ENCODE results near the gene ECSCR. TPM values are rescaled to one million over a fixed set of nuclear protein-coding genes. Genes with fewer than 3 reads are reported as not detected.

The ECSCR gene
- total and polyA plus RNA-seq, 10 of the 15 experiments (the other 5 are each of a cell fraction or from before 2014, with no cell fraction given) = 0.15 to 0.83 (median 0.23) TPM; not detected in 3

DNA sequence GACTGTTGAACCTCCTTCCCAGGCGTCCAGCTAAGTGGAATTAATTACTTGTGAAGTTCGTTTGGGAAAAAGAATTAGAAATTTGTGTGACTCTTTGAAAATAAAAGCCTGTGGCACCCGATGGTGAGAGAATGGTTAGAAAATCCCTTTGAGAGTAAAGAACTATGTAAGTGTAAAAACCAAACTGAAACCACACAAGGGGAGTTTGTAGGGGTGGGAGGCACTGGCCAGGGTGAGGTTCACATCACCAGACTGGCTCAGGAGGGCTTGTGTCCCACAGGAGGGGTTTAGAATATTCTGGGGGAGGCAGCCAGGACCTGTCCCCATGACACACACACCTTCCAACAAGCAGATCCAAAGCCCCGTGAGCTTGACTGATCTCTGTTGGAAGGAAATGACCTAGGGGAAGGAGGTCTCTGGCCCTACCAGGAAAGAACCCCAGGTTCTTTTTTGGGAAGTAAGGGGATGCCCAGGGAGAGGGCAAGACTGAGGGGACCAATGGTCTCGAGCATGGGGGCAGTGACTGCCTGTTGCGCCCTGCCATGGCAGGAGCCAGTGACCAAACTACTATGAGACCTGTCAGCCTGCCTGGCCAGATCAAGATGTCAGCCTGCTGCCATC, 62.9 kb downstream of the ECSCR start (continued):
- TF ChIP-seq, protein P1, sequence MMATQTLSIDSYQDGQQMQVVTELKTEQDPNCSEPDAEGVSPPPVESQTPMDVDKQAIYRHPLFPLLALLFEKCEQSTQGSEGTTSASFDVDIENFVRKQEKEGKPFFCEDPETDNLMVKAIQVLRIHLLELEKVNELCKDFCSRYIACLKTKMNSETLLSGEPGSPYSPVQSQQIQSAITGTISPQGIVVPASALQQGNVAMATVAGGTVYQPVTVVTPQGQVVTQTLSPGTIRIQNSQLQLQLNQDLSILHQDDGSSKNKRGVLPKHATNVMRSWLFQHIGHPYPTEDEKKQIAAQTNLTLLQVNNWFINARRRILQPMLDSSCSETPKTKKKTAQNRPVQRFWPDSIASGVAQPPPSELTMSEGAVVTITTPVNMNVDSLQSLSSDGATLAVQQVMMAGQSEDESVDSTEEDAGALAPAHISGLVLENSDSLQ (IDR thresholded peaks at IDR 0.05) = peak; percentile 34; the same call in 1 of the 2 replicates
- peak; percentile 88 for TF ChIP-seq IKZF1 (conservative IDR thresholded peaks at IDR 0.05)
- TF ChIP-seq HCFC1 (IDR thresholded peaks at IDR 0.05; ENCODE audit: low read length) = 0 out of 2 replicates have a peak, but pooled peaks have one; percentile 5
- no peak for TF ChIP-seq TARDBP (IDR thresholded peaks at IDR 0.05; ENCODE audit: borderline replicate concordance)
- peak; percentile 73; the same call in 1 of the 2 replicates for TF ChIP-seq TCF12 (IDR thresholded peaks at IDR 0.05; ENCODE audit: low read depth, low read length)
- TF ChIP-seq NRF1 (conservative IDR thresholded peaks at IDR 0.05; ENCODE audit: low read depth, low read length) = no peak
- TF ChIP-seq BCL11A (IDR thresholded peaks at IDR 0.05; ENCODE audit: low read depth, low read length) = peak; percentile 49; the same call in 1 of the 2 replicates
- peak; percentile 54; the same call in 1 of the 2 replicates for TF ChIP-seq BMI1 (IDR thresholded peaks at IDR 0.05; ENCODE audit: borderline replicate concordance)
- TF ChIP-seq DPF2 (IDR thresholded peaks at IDR 0.05) = peak; percentile 84
- 0 out of 2 replicates have a peak, but pooled peaks have one; percentile 33 for TF ChIP-seq YY1 (IDR thresholded peaks at IDR 0.05; ENCODE audit: low read depth, low read length)
- TF ChIP-seq GATAD2B (conservative IDR thresholded peaks at IDR 0.05; ENCODE audit: low read depth) = peak; percentile 95
- TF ChIP-seq JUNB (IDR thresholded peaks at IDR 0.05) = peak; percentile 70
- peak; percentile 49; the same call in 1 of the 2 replicates for TF ChIP-seq ZBED1 (IDR thresholded peaks at IDR 0.05; ENCODE audit: borderline replicate concordance)
- TF ChIP-seq, protein P2, sequence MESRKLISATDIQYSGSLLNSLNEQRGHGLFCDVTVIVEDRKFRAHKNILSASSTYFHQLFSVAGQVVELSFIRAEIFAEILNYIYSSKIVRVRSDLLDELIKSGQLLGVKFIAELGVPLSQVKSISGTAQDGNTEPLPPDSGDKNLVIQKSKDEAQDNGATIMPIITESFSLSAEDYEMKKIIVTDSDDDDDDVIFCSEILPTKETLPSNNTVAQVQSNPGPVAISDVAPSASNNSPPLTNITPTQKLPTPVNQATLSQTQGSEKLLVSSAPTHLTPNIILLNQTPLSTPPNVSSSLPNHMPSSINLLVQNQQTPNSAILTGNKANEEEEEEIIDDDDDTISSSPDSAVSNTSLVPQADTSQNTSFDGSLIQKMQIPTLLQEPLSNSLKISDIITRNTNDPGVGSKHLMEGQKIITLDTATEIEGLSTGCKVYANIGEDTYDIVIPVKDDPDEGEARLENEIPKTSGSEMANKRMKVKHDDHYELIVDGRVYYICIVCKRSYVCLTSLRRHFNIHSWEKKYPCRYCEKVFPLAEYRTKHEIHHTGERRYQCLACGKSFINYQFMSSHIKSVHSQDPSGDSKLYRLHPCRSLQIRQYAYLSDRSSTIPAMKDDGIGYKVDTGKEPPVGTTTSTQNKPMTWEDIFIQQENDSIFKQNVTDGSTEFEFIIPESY (IDR thresholded peaks at IDR 0.05) = no peak
- TF ChIP-seq STAT3 (IDR thresholded peaks at IDR 0.05; ENCODE audit: low read depth, low read length) = no peak
- no peak for TF ChIP-seq SREBF2 (IDR thresholded peaks at IDR 0.05; ENCODE audit: low read length)
- no peak for TF ChIP-seq POLR2AphosphoS2 (IDR thresholded peaks at IDR 0.05; ENCODE audit: low read depth, low read length)
- TF ChIP-seq ETV6 (conservative IDR thresholded peaks at IDR 0.05 in 1 of 2, IDR thresholded peaks at IDR 0.05 in 1 of 2; ENCODE audit: borderline replicate concordance in 1 of 2, low read depth in 1 of 2) = 0 out of 4 replicates have a peak, but pooled peaks of 1 of the 2 experiments have one; percentile 23
- TF ChIP-seq TCF3 (IDR thresholded peaks at IDR 0.05; ENCODE audit: borderline replicate concordance, insufficient read depth, low read depth, low read length) = no peak
- TF ChIP-seq, protein P3, sequence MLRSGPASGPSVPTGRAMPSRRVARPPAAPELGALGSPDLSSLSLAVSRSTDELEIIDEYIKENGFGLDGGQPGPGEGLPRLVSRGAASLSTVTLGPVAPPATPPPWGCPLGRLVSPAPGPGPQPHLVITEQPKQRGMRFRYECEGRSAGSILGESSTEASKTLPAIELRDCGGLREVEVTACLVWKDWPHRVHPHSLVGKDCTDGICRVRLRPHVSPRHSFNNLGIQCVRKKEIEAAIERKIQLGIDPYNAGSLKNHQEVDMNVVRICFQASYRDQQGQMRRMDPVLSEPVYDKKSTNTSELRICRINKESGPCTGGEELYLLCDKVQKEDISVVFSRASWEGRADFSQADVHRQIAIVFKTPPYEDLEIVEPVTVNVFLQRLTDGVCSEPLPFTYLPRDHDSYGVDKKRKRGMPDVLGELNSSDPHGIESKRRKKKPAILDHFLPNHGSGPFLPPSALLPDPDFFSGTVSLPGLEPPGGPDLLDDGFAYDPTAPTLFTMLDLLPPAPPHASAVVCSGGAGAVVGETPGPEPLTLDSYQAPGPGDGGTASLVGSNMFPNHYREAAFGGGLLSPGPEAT (IDR thresholded peaks at IDR 0.05; ENCODE audit: low read depth) = peak; percentile 92
- TF ChIP-seq NBN (IDR thresholded peaks at IDR 0.05) = peak; percentile 82; the same call in 1 of the 2 replicates
- TF ChIP-seq MTA3 (IDR thresholded peaks at IDR 0.05; ENCODE audit: borderline replicate concordance, low read length) = no peak
- no peak for TF ChIP-seq SUZ12 (IDR thresholded peaks at IDR 0.05; ENCODE audit: unreplicated experiment)
- no peak for TF ChIP-seq SRF (IDR thresholded peaks at IDR 0.05; ENCODE audit: low read depth in 2 of 2, low read length in 2 of 2)

Data from GM12878 (cell line).